RWPE1 (cell line): ENCODE measurements around the gene CCDC157.
A peak's percentile ranks its signal among the peaks of the same experiment; 100 is the strongest.

ENCODE experiments used
- CTCF ChIA-PET: fragments of 350-600 bp; sonication (Branson Sonifier 250); formaldehyde crosslinking; extraction: SDS; loops from one replicate; lab custom pipeline; 2021; lab: Yijun Ruan, JAX
- POLR2A ChIA-PET: fragments of 400-600 bp; formaldehyde crosslinking; extraction: SDS; loops from one replicate; lab custom pipeline; 2020; ENCODE audit warnings: antibody characterized with exemption; ENCODE audit not compliant: low non-redundant PET; lab: Yijun Ruan, JAX
- DNase-seq: peaks from one replicate; pipeline ENCODE4 v3.0.0; 2012; ENCODE audit warnings: low spot score
- H3K27ac ChIP-seq: fragments of 450-650 bp; 2 replicates; pipeline ENCODE4 v1.5.1; 2017
- TF ChIP-seq, protein P1 (sequence below): fragments of 450-650 bp; conservative IDR thresholded peaks from 2 replicates; pipeline ENCODE4 v1.5.1; 2017; ENCODE audit warnings: low read depth, mild to moderate bottlenecking

CCDC157 gene

DNA sequence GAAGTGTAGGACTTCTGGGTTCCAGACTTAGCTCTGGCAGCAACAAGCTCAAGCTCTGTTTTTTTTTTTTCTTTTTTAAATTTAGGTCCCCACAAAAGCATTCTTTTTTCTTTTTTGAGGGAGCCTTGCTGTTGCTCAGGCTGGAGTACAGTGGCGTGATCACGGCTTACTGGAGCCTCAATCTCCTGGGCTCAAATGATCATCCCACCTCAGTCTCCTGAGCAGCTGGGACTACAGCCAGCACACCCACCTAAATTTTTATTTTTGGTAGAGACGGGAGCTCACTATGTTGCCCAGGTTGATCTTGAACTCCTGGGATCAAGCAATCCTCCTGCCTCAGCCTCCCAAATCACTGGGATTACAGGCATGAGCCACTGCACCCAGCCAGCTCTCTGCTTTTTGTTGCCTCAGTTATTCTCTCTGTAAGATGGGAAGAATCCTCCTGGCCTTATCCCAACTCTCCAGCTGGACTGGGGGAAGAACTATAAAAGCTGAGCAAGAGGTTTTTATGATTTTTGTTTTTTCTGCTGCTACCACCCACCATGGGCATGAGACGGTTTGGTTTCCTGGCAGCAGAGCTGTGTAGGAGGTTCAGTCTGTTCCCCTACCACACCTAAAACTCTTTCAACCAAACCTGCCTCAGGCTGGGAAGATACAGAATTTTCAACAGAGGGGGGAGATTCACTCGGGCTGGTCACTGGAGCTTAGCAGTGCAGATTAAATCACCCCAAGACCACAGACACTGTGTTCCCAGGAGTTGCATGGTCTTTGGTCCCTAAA is 57.1 kb downstream of the CCDC157 start:
- CTCF ChIA-PET = no interaction called here
- TF ChIP-seq, protein P1, sequence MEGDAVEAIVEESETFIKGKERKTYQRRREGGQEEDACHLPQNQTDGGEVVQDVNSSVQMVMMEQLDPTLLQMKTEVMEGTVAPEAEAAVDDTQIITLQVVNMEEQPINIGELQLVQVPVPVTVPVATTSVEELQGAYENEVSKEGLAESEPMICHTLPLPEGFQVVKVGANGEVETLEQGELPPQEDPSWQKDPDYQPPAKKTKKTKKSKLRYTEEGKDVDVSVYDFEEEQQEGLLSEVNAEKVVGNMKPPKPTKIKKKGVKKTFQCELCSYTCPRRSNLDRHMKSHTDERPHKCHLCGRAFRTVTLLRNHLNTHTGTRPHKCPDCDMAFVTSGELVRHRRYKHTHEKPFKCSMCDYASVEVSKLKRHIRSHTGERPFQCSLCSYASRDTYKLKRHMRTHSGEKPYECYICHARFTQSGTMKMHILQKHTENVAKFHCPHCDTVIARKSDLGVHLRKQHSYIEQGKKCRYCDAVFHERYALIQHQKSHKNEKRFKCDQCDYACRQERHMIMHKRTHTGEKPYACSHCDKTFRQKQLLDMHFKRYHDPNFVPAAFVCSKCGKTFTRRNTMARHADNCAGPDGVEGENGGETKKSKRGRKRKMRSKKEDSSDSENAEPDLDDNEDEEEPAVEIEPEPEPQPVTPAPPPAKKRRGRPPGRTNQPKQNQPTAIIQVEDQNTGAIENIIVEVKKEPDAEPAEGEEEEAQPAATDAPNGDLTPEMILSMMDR = no peak

DNA sequence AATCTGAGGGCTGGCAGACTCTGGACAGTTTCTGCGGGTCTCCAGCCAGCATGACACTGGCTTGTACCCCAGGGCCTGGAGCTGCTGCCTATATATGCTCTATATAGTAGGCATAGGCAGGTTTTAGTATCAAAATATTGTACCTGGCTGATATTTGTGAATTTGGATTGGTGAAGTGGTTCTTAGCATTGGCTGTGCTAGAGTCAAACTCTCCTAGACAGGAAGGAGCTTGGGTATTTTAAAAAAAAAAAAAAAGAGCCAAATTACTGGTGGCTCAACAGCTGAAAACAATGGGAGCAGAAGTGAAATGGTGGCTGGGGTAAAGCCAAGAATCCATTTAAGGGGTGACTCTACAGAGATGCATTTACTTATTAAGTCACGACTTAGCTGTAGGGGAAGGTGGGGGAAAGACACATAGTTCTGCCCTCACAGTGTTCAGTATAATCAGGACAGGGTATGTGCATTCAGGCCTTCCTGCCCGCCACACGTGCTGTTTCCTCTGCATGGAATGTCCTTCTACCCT is 57.8 kb downstream of the CCDC157 start:
- peak overlapping the region; percentile 42 for H3K27ac ChIP-seq
- DNase-seq = no peak
- TF ChIP-seq, protein P1 = no peak
- ChIA-PET POLR2A (interaction anchor here (0.6 kb wide), 1 partner anchor 17 kb away, joined by 3 read pairs; no protein-coding TSS in a partner anchor), CTCF (no interaction called here)

More for the DNA sequence above, 57.1 kb downstream of the CCDC157 start:
- POLR2A ChIA-PET = no interaction called here
- H3K27ac ChIP-seq = peak overlapping the region; percentile 42
- no peak for DNase-seq

DNA sequence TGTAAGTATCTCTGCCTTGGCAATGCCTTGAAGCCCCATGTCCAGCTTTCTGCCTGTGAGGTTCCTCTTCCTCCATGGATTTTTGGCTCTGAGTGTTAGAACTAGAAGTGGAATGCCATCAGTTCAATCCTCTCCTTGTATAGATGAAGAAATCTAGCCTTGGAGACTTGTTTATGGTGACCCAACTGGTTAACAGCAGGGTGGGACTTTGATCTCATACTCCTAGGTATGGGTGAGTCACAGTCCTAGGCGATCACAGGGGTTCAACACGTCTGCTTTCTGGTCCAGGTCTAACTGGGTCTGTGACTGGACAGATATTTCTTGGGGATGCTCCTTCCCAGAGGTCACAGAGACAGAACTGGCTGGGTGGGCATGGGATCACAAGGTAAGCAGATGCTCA is 59.6 kb downstream of the CCDC157 start:
- ChIA-PET CTCF (interaction anchor here (0.6 kb wide), 1 partner anchor 52 kb away, joined by 3 read pairs; no protein-coding TSS in a partner anchor), POLR2A (no interaction called here)
- TF ChIP-seq, protein P1 = no peak
- no peak for DNase-seq
- peak overlapping the region; percentile 8; the same call in 1 of the 2 replicates for H3K27ac ChIP-seq

- H3K27ac ChIP-seq = peak overlapping the region; percentile 8; the same call in 1 of the 2 replicates
- TF ChIP-seq, protein P1 = no peak
- POLR2A ChIA-PET = no interaction called here
- CTCF ChIA-PET = interaction anchor here (0.6 kb wide), 1 partner anchor 52 kb away, joined by 3 read pairs; no protein-coding TSS in a partner anchor
- DNase-seq = no peak
These were observed 60.0 kb downstream of the CCDC157 start for GRCh38 chr22:30416837-30417236.

DNA sequence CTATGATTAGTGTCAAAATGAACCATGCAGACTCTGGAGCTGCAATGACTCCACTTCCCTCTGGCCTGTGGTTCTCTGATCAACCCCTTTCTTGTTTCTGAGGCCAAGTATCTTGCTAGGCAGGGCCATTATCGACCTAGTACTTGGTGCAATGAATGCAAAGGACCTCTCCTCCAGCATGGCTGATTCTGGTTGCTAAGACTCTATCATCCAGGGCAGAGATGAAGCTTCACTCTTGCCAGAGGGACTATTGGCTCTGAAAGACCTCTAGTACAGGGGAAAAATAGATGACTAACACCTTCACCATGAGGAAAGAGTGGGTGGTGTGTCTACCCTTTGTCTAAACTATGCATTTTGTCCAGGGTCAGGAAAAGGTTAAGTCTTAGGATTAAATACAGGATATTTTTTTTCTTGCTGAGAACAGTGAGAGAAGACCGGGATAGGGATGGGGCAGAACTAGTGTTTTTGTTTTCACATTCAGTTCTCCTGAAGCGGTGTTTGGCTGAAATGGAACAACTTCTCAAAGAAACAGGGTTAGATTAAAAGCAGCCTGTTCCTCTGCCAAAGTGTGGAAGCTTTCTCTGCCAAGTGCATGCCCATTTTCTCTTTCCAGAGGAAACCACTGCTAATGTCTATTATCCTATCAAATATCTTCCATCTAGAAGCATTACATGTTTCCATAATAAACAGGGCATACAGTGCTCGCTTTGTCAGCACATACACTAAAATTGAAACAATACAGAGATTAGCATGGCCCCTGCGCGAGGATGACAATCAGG is 63.7 kb downstream of the CCDC157 start:
- ChIA-PET POLR2A (interaction anchor here (0.6 kb wide), 1 partner anchor 225 kb away, joined by 3 read pairs; no protein-coding TSS in a partner anchor), CTCF (interaction anchor here (0.6 to 0.9 kb wide), 2 partner anchors 9 to 133 kb away, joined by 3 read pairs; no protein-coding TSS in a partner anchor)
- TF ChIP-seq, protein P1 = no peak
- DNase-seq = peak; percentile 57
- H3K27ac ChIP-seq = peak overlapping the region; percentile 78
